Measurements from ENCODE around the gene QPCT.

The QPCT gene

GRCh38 chr2:37318401-37318800 lies 26.0 kb upstream of the QPCT start:
- ChIA-PET CTCF (interaction anchor here (0.6 to 1.0 kb wide), 2 partner anchors 17 to 35 kb away, joined by 3 read pairs; no protein-coding TSS in a partner anchor), POLR2A (ENCODE audit: low non-redundant PET) (no interaction called here)
- DNase-seq (ENCODE audit: low spot score): no peak
- H3K27ac ChIP-seq: no peak overlapping the region
- TF ChIP-seq CTCF (conservative IDR thresholded peaks at IDR 0.05; ENCODE audit: low read depth): no peak

GRCh38 chr2:37319754-37320609 lies 24.4 kb upstream of the QPCT start:
- H3K27ac ChIP-seq: no peak overlapping the region
- DNase-seq (ENCODE audit: low spot score): no peak
- ChIA-PET CTCF (interaction anchor here (0.5 to 0.8 kb wide), 2 partner anchors 355 to 378 kb away, joined by 3 read pairs; no protein-coding TSS in a partner anchor), POLR2A (ENCODE audit: low non-redundant PET) (no interaction called here)
- TF ChIP-seq CTCF (conservative IDR thresholded peaks at IDR 0.05; ENCODE audit: low read depth): no peak

GRCh38 chr2:37321029-37321682 lies 23.3 kb upstream of the QPCT start:
- no peak overlapping the region for H3K27ac ChIP-seq
- ChIA-PET CTCF (no interaction called here), POLR2A (ENCODE audit: low non-redundant PET) (no interaction called here)
- no peak for DNase-seq (ENCODE audit: low spot score)
- TF ChIP-seq CTCF (conservative IDR thresholded peaks at IDR 0.05; ENCODE audit: low read depth): no peak

- ChIA-PET CTCF (interaction anchor here (0.7 kb wide), 1 partner anchor 555 kb away, joined by 4 read pairs; no protein-coding TSS in a partner anchor), POLR2A (ENCODE audit: low non-redundant PET) (no interaction called here)
These were observed 22.1 kb upstream of the QPCT start for GRCh38 chr2:37322368-37322767.

GRCh38 chr2:37323176-37323780 lies 21.2 kb upstream of the QPCT start:
- CTCF ChIA-PET: no interaction called here
- no peak for DNase-seq (ENCODE audit: low spot score)
- H3K27ac ChIP-seq: peak overlapping the region; percentile 83
- POLR2A ChIA-PET (ENCODE audit: low non-redundant PET): no interaction called here
- no peak for TF ChIP-seq CTCF (conservative IDR thresholded peaks at IDR 0.05; ENCODE audit: low read depth)

More at GRCh38 chr2:37322368-37322767, 22.1 kb upstream of the QPCT start:
- DNase-seq (ENCODE audit: low spot score): no peak
- no peak for TF ChIP-seq CTCF (conservative IDR thresholded peaks at IDR 0.05; ENCODE audit: low read depth)
- no peak overlapping the region for H3K27ac ChIP-seq

GRCh38 chr2:37323781-37324535 lies 20.5 kb upstream of the QPCT start:
- TF ChIP-seq CTCF (conservative IDR thresholded peaks at IDR 0.05; ENCODE audit: low read depth): no peak
- DNase-seq (ENCODE audit: low spot score): peak; percentile 23
- peak overlapping the region; percentile 83 for H3K27ac ChIP-seq
- CTCF ChIA-PET: no interaction called here
- POLR2A ChIA-PET (ENCODE audit: low non-redundant PET): interaction anchor here (0.7 to 1.2 kb wide), 2 partner anchors 19 to 92 kb away, joined by 3 to 4 read pairs; partner anchors contain the start of genes CEBPZ and NDUFAF7
